GM19240 (cell line): Measurements from ENCODE around the gene PNN.
"Not testable (repeated sequence)": the region's sequence is repeated elsewhere in the genome, so short reads cannot be mapped to it uniquely, and the experiment has no call there.

Source experiments
- DNase-seq: peaks from one replicate; pipeline ENCODE4 v3.0.0; 2011; ENCODE audit warnings: low spot score; ENCODE audit not compliant: insufficient read length

Gene PNN

GRCh38 chr14:39181026-39181692 lies 6.1 kb downstream of the PNN start:
- DNase-seq, result no peak

GRCh38 chr14:39181693-39182047 lies 6.6 kb downstream of the PNN start:
- DNase-seq, result no peak

GRCh38 chr14:39182770-39183684 lies 8.0 kb downstream of the PNN start:
- no peak for DNase-seq

GRCh38 chr14:39183685-39184003 lies 8.6 kb downstream of the PNN start:
- not testable (repeated sequence) for DNase-seq

GRCh38 chr14:39184628-39185255 lies 9.7 kb downstream of the PNN start:
- no peak for DNase-seq

- no peak for DNase-seq
These were observed 10.4 kb downstream of the PNN start for GRCh38 chr14:39185256-39186049.

- DNase-seq, result no peak
These were observed 12.0 kb downstream of the PNN start for GRCh38 chr14:39186941-39187525.

- no peak for DNase-seq
These were observed 28.9 kb downstream of the PNN start for GRCh38 chr14:39203659-39204606.

- DNase-seq, result not testable (repeated sequence)
These were observed 32.4 kb downstream of the PNN start for GRCh38 chr14:39207430-39207829.

GRCh38 chr14:39211109-39211741 lies 36.2 kb downstream of the PNN start:
- no peak for DNase-seq

GRCh38 chr14:39212034-39212433 lies 37.0 kb downstream of the PNN start:
- no peak for DNase-seq

GRCh38 chr14:39212693-39213092 lies 37.6 kb downstream of the PNN start:
- no peak for DNase-seq

GRCh38 chr14:39217214-39217879 lies 42.3 kb downstream of the PNN start:
- DNase-seq, result no peak

GRCh38 chr14:39218171-39218769 lies 43.2 kb downstream of the PNN start:
- no peak for DNase-seq

- no peak for DNase-seq
These were observed 44.0 kb downstream of the PNN start for GRCh38 chr14:39219075-39219499.

- DNase-seq, result not testable (repeated sequence)
These were observed 45.4 kb downstream of the PNN start for GRCh38 chr14:39220473-39220872.

- DNase-seq, result no peak
These were observed 53.0 kb downstream of the PNN start for GRCh38 chr14:39228044-39228443.

GRCh38 chr14:39228509-39229221 lies 53.6 kb downstream of the PNN start:
- no peak for DNase-seq
